Natural killer cell (primary cell): ENCODE results near the gene TP53. TPM values are rescaled to one million over a fixed set of nuclear protein-coding genes. Genes with fewer than 3 reads are reported as not detected.

Experiments used
- ATAC-seq, 3 donors: fragments of 150-1000 bp in 2 of 3; fragments of 200-7000 bp in 1 of 3; cut with Tn5 transposase; 1 replicate in 1 of 3; 2 replicates in 2 of 3; pipeline ENCODE4 v1.10.0; 2021; ENCODE audit warnings: mild to moderate bottlenecking in 2 of 3, moderate library complexity in 2 of 3
- DNase-seq, 2 donors: peaks; one replicate each; pipeline versions ENCODE4 v3.0.0 to v3.0.0-alpha.2; 2013 to 2021; ENCODE audit warnings: mixed read lengths in 1 of 2
- H3K27ac ChIP-seq: one replicate; pipeline ENCODE4 v1.5.1; 2013; ENCODE audit warnings: mild to moderate bottlenecking, low read length
- H3K27me3 ChIP-seq: one replicate; pipeline ENCODE4 v1.6.1; 2013; ENCODE audit warnings: low read length; ENCODE audit not compliant: control insufficient read depth, insufficient read depth
- H3K36me3 ChIP-seq: one replicate; pipeline ENCODE4 v1.6.1; 2013; ENCODE audit warnings: low read length; ENCODE audit not compliant: control insufficient read depth, insufficient read depth
- H3K4me1 ChIP-seq: one replicate; pipeline ENCODE4 v1.6.1; 2013; ENCODE audit warnings: low read length; ENCODE audit not compliant: control insufficient read depth, insufficient read depth
- H3K4me3 ChIP-seq: one replicate; pipeline ENCODE4 v1.5.1; 2013; ENCODE audit warnings: low read length
- H3K9me3 ChIP-seq: one replicate; pipeline ENCODE4 v1.6.1; 2013; ENCODE audit warnings: low read length; ENCODE audit not compliant: control insufficient read depth, insufficient read depth
- H3K27ac Mint-ChIP-seq, 2 donors: one replicate each; pipeline ENCODE4 v1.8.0; 2022; ENCODE audit warnings: mild to moderate bottlenecking in 2 of 2, mixed read lengths in 2 of 2, moderate library complexity in 1 of 2
- H3K27me3 Mint-ChIP-seq, 2 donors: one replicate each; pipeline ENCODE4 v1.8.0; 2022; ENCODE audit warnings: low read depth in 2 of 2, mixed read lengths in 2 of 2
- H3K36me3 Mint-ChIP-seq: one replicate; pipeline ENCODE4 v1.8.0; 2022; ENCODE audit warnings: mixed read lengths
- H3K4me1 Mint-ChIP-seq, 2 donors: one replicate each; pipeline ENCODE4 v1.8.0; 2022; ENCODE audit warnings: mixed read lengths in 2 of 2
- H3K4me3 Mint-ChIP-seq: one replicate; pipeline ENCODE4 v1.8.0; 2022; ENCODE audit warnings: mild to moderate bottlenecking, moderate library complexity, mixed read lengths
- H3K9me3 Mint-ChIP-seq, 2 donors: one replicate each; pipeline ENCODE4 v1.8.0; 2022; ENCODE audit warnings: mixed read lengths in 2 of 2
- WGBS: methylation state at CpG from one replicate; pipeline ENCODE4 v1.1.7; 2013; ENCODE audit warnings: missing lambda C conversion rate; ENCODE audit not compliant: insufficient coverage; 5-methylcytosine and 5-hydroxymethylcytosine counted together
- intact Hi-C: fragments of 100-400 bp; cut with micrococcal nuclease; formaldehyde crosslinking; loops from one replicate; pipeline ENCODE4 v1.14.2; 2022
- total RNA-seq, 4 donors: library from RNA; stranded (reverse); fragments of 120-200 nt in 1 of 4; gene quantifications; one replicate each; pipeline versions ENCODE4 v1.2.3 to v1.2.4, GENCODE V29; 2013 to 2022
- TF ChIP-seq, protein P1 (sequence below): fragments of 200-600 bp; IDR thresholded peaks from one replicate; pipeline ENCODE4 v1.8.0; 2022; ENCODE audit warnings: antibody characterized with exemption

Gene TP53
- total RNA-seq = 10 to 100 TPM; 56.5 to 65.5 (median 62.0) TPM
- total RNA-seq (2013) = 35.6 TPM

DNA sequence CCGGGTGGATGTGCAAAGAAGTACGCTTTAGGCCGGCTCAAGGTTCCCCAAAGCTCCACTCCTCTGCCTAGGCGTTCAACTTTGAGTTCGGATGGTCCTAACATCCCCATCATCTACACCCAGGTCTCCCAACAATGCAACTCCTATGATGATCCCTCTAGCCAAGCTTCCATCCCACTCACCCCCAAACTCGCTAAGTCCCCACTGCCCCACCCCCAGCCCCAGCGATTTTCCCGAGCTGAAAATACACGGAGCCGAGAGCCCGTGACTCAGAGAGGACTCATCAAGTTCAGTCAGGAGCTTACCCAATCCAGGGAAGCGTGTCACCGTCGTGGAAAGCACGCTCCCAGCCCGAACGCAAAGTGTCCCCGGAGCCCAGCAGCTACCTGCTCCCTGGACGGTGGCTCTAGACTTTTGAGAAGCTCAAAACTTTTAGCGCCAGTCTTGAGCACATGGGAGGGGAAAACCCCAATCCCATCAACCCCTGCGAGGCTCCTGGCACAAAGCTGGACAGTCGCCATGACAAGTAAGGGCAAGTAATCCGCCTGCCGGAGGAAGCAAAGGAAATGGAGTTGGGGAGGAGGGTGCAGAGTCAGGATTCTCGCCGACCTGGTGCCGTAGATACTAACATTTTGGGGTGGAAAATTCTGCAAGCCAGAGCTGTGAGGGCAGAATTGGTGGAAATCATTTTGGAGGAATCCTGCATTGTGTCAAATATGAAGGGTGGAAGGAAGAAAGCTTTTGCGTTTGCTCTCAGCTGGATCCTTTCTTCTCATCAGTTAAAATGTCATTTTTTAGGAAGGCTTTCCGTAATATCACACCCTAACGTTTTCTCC lies at the start of gene TP53:
Gene TP53, minus strand, starts transcription at position 419 of the 836 bp plus-strand sequence. CDS start 10,896 bp downstream, outside the sequence.
- Histone ChIP-seq H3K27ac (peak within 1 kb of the TSS; percentile 92), H3K36me3 (no peaks in the 10 kb centered on the region), H3K9me3 (no peaks in the 10 kb centered on the region), H3K4me1 (peaks cover 26% of the 10 kb centered on the region), H3K27me3 (no peaks in the 10 kb centered on the region), H3K4me3 (peak within 1 kb of the TSS; percentile 87)
- under 1% methylated on average over 28 of the region's 30 CpGs for whole genome bisulfite sequencing
- DNase-seq (peak; percentile 85 to 96), ATAC-seq (peak; percentile 54 to 75 (median 56))
- peak within 1 kb of the TSS; percentile 92 for H3K4me3 Mint-ChIP-seq
- TF ChIP-seq, protein P1, sequence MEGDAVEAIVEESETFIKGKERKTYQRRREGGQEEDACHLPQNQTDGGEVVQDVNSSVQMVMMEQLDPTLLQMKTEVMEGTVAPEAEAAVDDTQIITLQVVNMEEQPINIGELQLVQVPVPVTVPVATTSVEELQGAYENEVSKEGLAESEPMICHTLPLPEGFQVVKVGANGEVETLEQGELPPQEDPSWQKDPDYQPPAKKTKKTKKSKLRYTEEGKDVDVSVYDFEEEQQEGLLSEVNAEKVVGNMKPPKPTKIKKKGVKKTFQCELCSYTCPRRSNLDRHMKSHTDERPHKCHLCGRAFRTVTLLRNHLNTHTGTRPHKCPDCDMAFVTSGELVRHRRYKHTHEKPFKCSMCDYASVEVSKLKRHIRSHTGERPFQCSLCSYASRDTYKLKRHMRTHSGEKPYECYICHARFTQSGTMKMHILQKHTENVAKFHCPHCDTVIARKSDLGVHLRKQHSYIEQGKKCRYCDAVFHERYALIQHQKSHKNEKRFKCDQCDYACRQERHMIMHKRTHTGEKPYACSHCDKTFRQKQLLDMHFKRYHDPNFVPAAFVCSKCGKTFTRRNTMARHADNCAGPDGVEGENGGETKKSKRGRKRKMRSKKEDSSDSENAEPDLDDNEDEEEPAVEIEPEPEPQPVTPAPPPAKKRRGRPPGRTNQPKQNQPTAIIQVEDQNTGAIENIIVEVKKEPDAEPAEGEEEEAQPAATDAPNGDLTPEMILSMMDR = no peak
- H3K36me3 Mint-ChIP-seq = no peaks in the 10 kb centered on the region
- H3K9me3 Mint-ChIP-seq = no peaks in the 10 kb centered on the region
- H3K27ac Mint-ChIP-seq = peak within 1 kb of the TSS; percentile 96 to 100
- intact Hi-C loops = loop anchor here (2.0 to 10.0 kb wide), 10 partner anchors 72 to 672 kb away; partner anchors contain the start of genes ACADVL, CYB5D1, DLG4 and FXR2
- H3K27me3 Mint-ChIP-seq = no peaks in the 10 kb centered on the region
- H3K4me1 Mint-ChIP-seq = peaks cover 34 to 37% of the 10 kb centered on the region in 2 donors

- intact Hi-C loops = no loop called here
- Histone ChIP-seq H3K36me3 (no peaks in the 10 kb centered on the region), H3K9me3 (no peaks in the 10 kb centered on the region), H3K27ac (no peak overlapping the region), H3K4me3 (no peak overlapping the region), H3K27me3 (no peaks in the 10 kb centered on the region), H3K4me1 (no peaks in the 10 kb centered on the region)
- DNase-seq = no peak
- Mint-ChIP-seq H3K27me3 (peaks cover 17 to 18% of the 10 kb centered on the region in 2 donors), H3K27ac (no peak overlapping the region), H3K9me3 (no peaks in the 10 kb centered on the region), H3K4me3 (no peak overlapping the region), H3K4me1 (no peaks in the 10 kb centered on the region), H3K36me3 (no peaks in the 10 kb centered on the region)
- WGBS = 93% methylated on average over 11 of the region's 14 CpGs
- TF ChIP-seq, protein P1 = no peak
- ATAC-seq = no peak
Measured at GRCh38 chr17:7732981-7733539, 45.8 kb upstream of the TP53 start.

- H3K27ac ChIP-seq = no peak overlapping the region
Measured at GRCh38 chr17:7729816-7730215, 42.5 kb upstream of the TP53 start.

More at GRCh38 chr17:7729816-7730215, 42.5 kb upstream of the TP53 start:
- Mint-ChIP-seq H3K36me3 (no peaks in the 10 kb centered on the region), H3K4me1 (no peaks in the 10 kb centered on the region), H3K9me3 (no peaks in the 10 kb centered on the region), H3K27me3 (peaks cover 15 to 18% of the 10 kb centered on the region in 2 donors), H3K27ac (no peak overlapping the region), H3K4me3 (no peak overlapping the region)
- intact Hi-C loops = no loop called here
- TF ChIP-seq, protein P1 = no peak
- no peak for DNase-seq
- WGBS = 0% methylated on average over 1 of the region's 1 CpG
- no peak overlapping the region for H3K4me3 ChIP-seq
- no peaks in the 10 kb centered on the region for H3K36me3 ChIP-seq
- H3K9me3 ChIP-seq = no peaks in the 10 kb centered on the region
- no peaks in the 10 kb centered on the region for H3K4me1 ChIP-seq
- H3K27me3 ChIP-seq = no peaks in the 10 kb centered on the region
- ATAC-seq = no peak
